Fibroblast of villous mesenchyme (primary cell): ENCODE measurements around the gene ADAMTSL2. TPM values are rescaled to one million over a fixed set of nuclear protein-coding genes. Genes with fewer than 3 reads are reported as not detected.
A peak's percentile ranks its signal among the peaks of the same experiment; 100 is the strongest.

ENCODE experiments used
- DNase-seq: peaks from one replicate; pipeline ENCODE4 v3.0.0-alpha.2; 2010; ENCODE audit warnings: low read depth
- H3K4me3 ChIP-seq: 2 replicates; pipeline ENCODE4 v1.5.1; 2011; ENCODE audit warnings: low read depth, mild to moderate bottlenecking, low read length
- CTCF ChIP-seq: IDR thresholded peaks from 2 replicates; pipeline ENCODE4 v1.5.1; 2012; ENCODE audit warnings: low read depth, mild to moderate bottlenecking, low read length; ENCODE audit not compliant: insufficient read depth
- total RNA-seq: library from RNA; depleted of rRNA; stranded (reverse); fragments of >200 nt; gene quantifications from 2 replicates; pipeline ENCODE4 v1.2.3, GENCODE V29; 2012

The ADAMTSL2 gene
- total RNA-seq, 1 donor: under 0.01 TPM

GRCh38 chr9:133609311-133610098, 75.0 kb downstream of the ADAMTSL2 start, which contains the start of gene FAM163B:
Gene FAM163B, minus strand, starts transcription at chr9:133609389. Its CDS starts 29,166 bp downstream, at chr9:133580223.
- TF ChIP-seq CTCF: no peak
- DNase-seq: peak; percentile 48
- H3K4me3 ChIP-seq: no peak within 1 kb of the TSS

- no peak for DNase-seq
- TF ChIP-seq CTCF: no peak
- H3K4me3 ChIP-seq: no peak overlapping the region
Measured at GRCh38 chr9:133610845-133611244, 76.3 kb downstream of the ADAMTSL2 start.

- no peak overlapping the region for H3K4me3 ChIP-seq
- DNase-seq: no peak
- no peak for TF ChIP-seq CTCF
Measured at GRCh38 chr9:133612051-133612450, 77.5 kb downstream of the ADAMTSL2 start.

GRCh38 chr9:133612816-133613215, 78.3 kb downstream of the ADAMTSL2 start:
- no peak for TF ChIP-seq CTCF
- DNase-seq: no peak
- no peak overlapping the region for H3K4me3 ChIP-seq

GRCh38 chr9:133613432-133613831, 78.9 kb downstream of the ADAMTSL2 start:
- H3K4me3 ChIP-seq: no peak overlapping the region
- TF ChIP-seq CTCF: no peak
- no peak for DNase-seq

- DNase-seq: no peak
- TF ChIP-seq CTCF: no peak
Measured at GRCh38 chr9:133614056-133614455, 79.6 kb downstream of the ADAMTSL2 start.

More at GRCh38 chr9:133614056-133614455, 79.6 kb downstream of the ADAMTSL2 start:
- no peak overlapping the region for H3K4me3 ChIP-seq
